ENCODE results near the gene AGAP9.
A peak's percentile ranks its signal among the peaks of the same experiment; 100 is the strongest.
"Not testable (repeated sequence)": the region's sequence is repeated elsewhere in the genome, so short reads cannot be mapped to it uniquely, and the experiment has no call there.

The AGAP9 gene

DNA sequence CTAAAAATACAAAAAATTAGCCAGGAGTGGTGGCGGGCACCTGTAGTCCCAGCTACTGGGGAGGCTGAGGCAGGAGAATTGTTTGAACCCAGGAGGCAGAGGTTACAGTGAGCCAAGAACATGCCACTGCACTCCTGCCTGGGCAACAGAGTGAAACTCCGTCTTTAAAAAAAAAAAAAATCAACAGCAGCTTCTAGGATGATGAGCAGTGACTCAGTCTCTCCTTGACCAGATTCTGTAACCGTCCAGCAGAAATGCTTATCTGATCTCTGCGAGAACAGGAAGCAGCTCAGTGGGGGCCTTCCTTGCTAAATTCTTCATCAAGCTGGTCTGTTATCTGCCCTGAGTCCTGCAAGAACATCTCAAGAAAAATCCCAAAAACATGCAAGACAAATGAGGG lies 37.5 kb downstream of the AGAP9 start:
- DNase-seq (ENCODE audit: low spot score): not testable (repeated sequence)

DNA sequence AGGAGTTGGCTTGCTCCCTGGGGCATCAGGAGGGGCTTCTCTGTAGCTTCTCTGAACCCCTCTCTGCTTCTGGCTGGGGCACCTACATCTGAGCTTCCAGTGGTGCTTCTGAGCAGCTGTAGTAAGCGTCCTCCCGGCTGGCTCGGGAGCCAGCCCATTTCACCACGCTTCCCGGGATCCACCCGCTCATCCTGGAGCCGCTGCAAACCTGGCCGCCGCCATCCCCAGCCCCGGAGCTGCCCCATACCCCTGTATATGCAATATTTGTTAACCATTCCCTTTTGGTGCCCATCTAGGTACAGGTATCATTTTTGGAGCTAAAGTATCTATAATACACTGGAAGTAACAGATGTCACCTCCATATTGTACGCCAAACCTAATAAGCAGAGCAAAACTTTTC lies 38.7 kb downstream of the AGAP9 start:
- DNase-seq (ENCODE audit: low spot score): not testable (repeated sequence)

DNA sequence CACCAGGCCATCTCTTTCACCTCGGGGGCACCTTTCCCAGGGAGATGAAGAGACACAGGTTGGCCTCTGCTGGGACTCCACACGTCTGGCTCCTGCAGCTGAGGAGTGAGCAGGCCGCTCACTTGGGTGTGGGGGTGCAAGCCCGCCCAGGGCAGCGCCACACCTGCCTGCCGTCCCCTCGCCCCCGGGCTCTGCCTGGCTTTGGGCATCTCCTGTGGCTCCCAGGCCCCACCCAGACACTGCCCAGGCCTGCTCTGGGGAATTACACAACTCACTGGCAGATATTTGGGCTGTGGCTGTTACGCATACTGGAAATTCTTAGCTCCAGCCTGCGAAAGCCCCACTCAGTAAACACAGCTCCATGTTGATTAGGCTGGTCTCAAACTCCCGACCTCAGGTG lies 39.5 kb downstream of the AGAP9 start, which contains the start of gene ANXA8:
Gene ANXA8 (minus strand): TSS at position 193 of the 400 bp plus-strand sequence. CDS start 182 bp downstream, at position 11.
- DNase-seq (ENCODE audit: low spot score): not testable (repeated sequence)

DNA sequence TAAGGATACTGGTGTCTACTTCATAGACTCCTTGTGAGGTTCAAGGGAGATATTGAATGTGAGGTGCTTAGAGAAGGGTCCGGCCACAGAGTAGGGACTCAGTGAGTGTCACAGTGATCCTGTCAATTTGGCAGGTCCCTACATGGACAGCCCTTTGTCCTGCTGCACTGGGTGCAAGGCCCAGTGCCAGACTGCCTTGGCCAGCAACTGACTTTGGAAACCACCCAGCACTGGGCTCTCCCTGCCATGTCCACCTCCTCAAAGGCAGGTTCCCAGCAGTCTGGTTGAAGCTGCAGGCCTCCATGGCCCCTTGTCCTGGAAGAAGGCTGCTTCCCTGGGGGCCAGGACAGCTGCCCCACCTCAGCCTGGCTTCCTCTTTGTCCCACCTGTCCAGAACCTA lies 41.1 kb downstream of the AGAP9 start:
- not testable (repeated sequence) for DNase-seq (ENCODE audit: low spot score)

DNA sequence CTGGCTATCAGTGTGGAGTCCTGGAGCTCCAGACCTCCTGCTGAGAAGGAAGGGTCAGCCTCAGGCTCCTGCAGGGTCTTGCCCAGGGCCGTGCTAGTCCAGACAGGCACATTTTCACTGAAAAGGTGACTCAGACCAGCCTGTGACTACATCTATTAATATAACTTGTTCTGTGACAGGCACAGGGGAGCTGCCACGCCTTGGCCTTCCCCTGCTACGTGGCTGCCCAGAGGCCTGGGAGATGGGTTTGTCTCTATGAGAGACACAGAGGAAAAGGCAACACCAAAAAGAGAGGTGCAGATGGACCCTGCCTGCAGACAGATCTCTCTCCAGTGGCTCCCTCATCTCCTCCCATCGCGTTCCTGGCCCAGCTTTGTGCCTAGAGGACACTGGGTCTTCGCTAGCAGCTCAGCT lies 41.7 kb downstream of the AGAP9 start:
- not testable (repeated sequence) for DNase-seq (ENCODE audit: low spot score)

DNA sequence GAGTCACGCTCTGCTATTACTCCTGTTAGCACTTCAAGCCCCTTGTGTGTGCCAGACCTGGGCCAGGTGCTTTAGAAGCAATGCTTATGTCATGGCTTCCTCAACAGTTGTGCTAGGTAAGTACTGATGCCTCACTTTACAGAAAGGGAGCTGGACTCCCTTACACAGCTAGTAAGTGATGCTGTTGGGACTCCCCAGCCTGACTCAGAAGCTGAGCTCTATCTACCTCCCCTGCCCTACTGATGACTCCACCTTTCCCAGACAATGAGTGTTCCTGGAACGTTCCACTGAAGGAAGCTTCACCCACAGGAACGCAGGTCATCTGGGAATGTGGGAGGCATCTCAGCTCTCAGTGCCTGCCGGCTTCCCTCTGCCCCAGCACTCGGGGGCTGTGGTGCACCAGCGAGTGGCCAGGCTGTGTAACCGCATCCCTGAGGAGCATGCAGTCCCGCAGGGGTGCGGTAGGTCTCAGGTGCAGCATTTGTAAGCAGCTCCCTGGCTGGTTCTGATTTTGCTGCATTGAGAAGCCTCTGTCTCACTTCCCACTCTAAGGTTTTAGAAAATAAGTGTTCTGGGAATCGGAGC lies 42.2 kb downstream of the AGAP9 start:
- DNase-seq (ENCODE audit: low spot score): not testable (repeated sequence)

DNA sequence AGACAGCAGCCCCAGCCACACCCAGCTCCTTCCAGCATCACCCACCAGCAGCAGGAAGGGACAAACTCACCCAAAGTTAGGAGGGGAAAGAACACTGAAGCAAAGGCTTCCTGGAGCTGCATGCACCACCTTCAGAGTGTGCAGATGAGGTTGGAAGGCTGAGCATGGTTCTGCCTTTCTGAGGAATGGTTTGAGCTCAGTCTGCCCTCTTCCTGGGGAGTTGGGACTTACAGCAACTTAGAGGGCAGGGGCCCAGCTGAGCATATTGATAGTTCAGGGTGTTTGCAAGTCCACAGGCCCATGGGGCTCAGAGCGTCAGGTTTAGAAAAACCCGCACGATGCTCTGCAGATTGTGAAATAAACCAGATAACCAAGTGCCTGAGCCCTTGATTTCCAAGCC lies 43.3 kb downstream of the AGAP9 start:
- not testable (repeated sequence) for DNase-seq (ENCODE audit: low spot score)

DNA sequence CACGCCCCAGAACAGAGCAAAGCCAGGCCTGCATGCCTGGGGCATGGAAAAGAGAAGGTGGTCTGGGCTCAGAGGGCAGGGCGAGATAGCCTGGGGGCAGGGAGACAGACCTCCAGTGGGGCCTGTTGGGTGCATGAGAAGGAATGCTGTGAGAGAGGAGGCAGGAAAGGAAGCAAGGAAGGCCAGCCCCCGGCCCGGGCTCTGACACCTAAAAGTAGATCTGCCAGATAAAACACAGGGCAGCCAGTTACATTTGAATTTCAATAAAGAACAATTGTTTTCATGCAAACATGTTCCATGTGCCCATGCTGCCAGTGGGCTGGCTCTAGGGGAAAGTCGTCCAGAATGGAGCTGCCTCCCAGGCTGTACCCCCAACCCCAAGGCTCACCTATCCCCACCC lies 45.3 kb downstream of the AGAP9 start:
- not testable (repeated sequence) for DNase-seq (ENCODE audit: low spot score)

DNA sequence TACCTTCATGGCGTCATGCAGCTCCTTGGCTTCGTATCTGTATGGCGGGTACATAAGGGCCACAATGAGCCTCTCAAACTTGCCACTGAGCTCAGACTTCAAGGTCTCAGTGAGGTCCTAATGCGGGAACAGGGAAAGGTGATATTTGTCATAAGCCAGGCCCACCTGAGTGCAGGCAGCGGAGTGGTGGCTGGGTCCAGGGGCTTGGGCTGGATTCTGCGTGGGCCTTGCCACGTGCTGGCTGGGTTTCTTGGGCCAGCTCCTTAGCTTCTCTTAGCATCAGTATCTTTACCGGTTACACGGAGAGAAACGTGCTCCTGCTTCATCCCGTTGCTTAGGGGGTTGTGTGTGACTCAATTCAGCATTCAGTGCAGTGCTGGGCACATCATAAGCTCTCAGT lies 46.4 kb downstream of the AGAP9 start:
- DNase-seq (ENCODE audit: low spot score): not testable (repeated sequence)

DNA sequence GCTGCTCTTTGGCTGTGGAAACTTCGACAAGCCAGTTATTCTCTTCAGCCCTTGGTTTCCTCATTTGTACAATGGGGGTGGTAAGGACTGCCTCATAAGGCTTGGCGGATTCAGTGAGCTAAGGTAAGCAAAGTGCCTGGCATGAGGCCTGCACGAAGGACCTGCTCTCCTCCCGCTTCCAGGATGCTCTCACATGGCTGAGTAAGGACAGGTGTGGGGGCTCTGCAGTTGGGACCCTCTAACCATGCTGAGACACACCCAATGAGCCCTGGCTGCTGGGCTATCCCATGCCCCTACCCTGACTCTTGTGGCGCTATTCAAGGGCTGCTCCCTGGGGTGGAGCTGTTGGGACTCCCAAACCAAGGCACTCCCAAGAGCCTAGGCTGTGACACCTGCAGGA lies 48.3 kb downstream of the AGAP9 start:
- DNase-seq (ENCODE audit: low spot score): not testable (repeated sequence)

DNA sequence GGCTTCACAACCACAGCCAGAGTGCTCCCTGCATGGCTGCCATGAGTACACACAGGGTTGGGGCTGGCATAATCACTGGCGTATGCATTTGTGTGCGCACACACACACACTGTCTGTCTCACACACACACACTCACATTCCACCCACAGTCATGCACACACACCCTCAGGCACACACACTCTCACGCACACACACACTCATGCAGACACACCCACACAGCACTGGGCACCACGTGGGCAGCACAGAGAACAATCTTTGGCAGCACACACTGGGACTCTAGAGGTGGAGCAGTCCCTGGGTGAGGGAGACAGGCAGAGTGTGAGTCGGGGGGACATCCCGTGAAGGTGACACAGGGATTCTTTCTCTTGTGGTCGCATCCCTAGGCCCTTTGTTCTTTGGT lies 49.9 kb downstream of the AGAP9 start:
- DNase-seq (ENCODE audit: low spot score): not testable (repeated sequence)

DNA sequence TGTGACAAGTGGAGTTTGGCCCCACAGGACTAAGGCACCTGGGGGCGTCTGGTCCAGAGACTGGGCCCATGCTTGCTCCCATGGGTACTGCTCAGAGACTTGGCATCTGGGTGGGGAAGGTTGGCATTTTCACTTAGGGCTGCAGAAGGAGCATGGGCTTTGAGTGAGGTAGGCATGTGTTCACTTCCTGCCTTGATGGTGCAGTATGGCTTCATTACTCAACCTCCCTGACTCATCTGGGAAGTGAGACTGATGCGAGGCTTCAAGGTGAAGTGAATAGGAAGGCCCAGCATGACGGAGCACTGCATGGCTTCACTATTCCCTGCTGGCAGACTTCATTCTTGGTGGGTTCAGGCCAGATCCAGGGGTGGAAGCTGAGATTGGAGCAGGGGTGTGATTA lies 50.8 kb downstream of the AGAP9 start:
- not testable (repeated sequence) for DNase-seq (ENCODE audit: low spot score)

DNA sequence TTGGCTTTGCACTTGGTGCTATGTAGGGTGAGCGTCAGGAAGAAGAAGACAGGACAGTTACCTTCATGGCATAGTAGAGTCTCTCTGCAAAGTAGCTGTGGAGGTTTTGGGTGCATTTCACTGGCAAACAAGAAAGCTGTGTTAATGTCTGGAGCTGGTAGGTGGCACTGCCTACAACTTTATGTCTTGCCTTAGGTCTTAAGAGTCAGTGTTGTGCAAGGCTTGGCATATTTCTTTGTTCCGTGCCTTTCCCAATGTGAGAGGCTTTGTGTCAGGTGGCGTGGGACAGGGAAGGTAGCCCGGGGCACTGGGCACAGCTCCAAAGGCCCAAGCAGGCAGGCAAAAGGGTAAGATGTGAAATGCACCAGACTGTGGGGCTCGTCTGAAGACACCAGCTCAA lies 51.4 kb downstream of the AGAP9 start:
- DNase-seq (ENCODE audit: low spot score): not testable (repeated sequence)

DNA sequence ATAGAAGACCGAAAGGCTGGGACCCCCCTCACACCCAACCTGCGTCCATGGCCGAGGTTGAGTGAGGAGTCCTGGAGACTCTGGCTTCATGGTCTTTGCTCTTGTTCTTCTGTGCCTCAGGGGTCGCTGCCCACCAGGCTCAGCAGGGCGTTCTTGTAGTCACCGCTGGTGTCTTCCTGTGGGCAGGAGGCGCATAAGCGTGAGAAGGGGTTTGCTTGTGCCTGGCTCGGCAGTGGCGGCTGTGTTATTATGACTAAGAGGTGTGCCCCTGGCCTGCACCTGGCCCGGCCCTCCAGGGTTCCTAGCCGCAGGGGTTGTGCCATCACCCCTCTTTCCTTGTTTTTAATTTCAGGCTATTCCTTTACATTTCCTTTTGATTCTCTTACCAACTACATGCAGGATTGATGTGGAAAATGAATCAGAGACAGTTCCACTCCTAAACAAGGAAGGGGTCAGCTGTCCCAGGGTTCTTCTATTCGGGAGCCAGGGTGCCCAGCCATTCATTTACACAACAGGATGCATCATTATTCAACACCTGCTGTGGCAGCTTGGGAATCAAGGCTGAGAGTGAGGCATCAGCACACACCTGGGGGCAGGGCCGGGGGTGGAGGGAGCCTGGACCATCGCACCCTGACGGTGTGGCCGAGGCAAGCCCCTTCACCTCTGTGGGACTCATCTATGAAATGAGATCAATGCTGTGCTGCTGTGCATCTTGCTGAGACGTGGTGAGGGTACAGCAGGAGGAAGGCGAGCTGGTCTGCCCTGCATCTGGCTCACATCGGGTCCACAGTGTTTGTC lies 54.5 kb downstream of the AGAP9 start:
- DNase-seq (ENCODE audit: low spot score): not testable (repeated sequence)

DNA sequence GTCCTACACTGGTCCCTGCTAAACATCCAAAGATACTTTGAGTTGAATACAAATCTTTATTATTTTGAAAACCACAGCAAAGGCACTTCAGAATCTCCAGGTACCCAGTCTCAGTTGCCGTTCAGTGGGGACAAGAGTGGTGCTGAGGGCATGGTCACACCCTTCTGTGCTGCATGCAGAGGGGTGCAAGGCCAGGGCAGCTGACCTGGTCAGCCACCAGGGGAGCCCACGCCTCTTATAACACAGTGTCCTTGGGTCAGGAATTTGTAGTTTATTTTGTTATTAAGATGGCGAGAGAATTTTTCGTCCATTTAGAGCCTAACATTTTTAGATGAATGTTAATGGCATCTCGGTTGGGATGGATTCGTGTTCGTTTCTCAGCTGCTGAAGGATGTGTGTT lies 55.5 kb downstream of the AGAP9 start:
- not testable (repeated sequence) for DNase-seq (ENCODE audit: low spot score)

DNA sequence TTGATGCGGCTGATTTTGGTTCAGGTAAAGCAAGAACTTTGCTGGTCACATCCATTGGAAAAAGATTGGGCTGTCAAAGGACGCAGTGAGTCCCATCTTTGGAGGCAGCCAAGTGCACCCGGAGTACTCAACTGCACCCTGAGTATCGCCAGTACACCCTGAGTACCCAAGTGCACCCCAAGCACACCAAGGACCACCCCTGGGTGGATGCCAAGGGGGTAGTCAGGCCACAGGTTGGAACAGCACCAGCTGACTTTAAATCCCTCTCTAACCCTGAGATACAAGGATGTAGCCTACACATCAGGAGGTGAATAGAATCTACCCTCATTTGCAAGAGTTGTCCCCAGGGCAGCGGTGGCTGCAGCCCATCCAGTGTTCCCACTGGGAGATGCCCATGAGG lies 56.0 kb downstream of the AGAP9 start:
- DNase-seq (ENCODE audit: low spot score): not testable (repeated sequence)

DNA sequence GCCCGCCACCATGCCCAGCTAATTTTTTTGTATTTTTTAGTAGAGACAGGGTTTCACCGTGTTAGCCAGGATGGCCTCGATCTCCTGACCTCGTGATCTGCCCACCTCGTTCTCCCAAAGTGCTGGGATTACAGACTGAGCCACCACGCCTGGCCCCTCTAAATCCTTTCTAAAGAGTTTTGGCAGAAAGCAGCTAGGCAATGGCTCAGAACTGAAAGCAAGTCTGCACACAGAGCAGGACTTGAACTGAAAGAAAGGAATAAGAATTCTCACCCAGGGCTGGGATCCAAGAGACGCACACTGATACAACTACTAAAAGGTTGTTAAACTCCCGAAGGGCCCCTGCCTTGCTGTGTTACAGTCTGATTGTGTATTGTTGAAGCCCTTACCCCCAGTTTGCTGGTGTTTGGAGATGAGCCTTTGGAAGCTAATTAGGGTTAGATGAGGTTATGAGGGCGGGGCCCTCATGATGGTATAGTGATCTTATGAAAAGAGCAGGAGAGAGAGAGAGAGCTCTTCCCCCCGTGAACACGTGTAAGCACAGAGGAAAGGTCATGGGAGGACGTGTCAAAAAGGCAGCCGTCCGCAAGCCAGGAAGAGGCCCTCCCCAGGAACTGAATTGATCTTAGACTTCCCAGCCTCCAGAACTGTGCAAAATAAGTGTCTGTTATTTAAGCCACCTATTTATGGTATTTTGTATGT lies 58.1 kb downstream of the AGAP9 start:
- DNase-seq (ENCODE audit: low spot score): not testable (repeated sequence)

DNA sequence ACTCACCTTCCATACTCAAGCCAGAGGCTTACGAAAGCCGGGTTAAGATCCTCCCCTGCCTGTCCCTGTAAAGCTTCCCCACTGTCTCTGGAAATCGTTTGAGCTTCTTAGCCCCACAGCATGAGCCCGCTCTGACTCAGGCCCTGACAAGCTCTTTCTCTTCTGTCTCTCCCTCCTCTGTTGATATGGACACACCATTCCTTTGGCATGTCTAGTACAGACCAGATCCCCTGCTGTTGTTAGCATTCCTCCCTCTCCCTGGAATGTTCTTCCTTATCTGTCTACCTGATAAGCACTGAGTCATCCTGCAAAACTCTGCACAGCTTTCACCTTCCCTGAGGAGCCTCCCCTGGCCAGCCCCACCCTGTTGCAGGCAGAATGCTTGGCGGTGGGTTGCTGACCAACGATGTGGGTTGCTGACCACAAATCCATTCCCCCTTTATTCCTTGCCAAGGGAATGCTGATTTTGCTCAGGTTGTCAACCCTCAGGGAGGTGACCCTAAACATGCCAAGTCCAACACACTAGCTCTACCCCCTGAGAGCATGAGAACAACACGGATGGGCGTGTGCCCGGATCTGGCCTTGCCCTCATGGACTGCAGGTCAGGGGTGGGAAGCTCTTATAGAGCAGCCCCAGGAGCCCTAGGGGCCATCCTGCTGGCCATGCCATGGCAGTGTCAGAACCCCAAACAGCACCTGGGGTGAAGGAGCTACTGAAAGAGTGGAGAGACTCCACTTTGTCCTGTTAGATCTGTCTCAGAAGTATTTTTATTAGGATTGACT lies 60.7 kb downstream of the AGAP9 start:
- DNase-seq (ENCODE audit: low spot score): not testable (repeated sequence)

DNA sequence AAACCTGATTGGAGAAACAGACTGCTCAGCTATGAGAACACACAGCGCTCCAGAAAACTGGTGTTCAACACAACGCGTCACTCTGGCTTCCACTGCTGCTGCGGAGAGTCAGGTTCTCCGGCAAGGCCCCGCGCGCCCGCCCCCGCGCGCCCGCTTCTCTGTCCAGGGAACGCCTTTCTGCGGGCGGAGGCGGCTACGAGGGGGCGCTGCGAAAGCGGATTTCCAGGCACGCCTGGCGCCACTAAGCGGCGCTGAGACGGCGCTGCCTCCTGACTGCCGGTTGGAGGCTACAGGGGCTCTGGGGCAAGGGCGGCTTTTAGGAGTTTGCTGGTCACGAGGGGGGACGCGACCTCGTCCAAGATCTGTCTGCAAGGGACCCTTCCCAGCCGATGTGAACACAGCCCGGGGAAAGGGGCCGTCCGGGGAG lies 62.2 kb downstream of the AGAP9 start:
- DNase-seq (ENCODE audit: low spot score): peak; percentile 84

DNA sequence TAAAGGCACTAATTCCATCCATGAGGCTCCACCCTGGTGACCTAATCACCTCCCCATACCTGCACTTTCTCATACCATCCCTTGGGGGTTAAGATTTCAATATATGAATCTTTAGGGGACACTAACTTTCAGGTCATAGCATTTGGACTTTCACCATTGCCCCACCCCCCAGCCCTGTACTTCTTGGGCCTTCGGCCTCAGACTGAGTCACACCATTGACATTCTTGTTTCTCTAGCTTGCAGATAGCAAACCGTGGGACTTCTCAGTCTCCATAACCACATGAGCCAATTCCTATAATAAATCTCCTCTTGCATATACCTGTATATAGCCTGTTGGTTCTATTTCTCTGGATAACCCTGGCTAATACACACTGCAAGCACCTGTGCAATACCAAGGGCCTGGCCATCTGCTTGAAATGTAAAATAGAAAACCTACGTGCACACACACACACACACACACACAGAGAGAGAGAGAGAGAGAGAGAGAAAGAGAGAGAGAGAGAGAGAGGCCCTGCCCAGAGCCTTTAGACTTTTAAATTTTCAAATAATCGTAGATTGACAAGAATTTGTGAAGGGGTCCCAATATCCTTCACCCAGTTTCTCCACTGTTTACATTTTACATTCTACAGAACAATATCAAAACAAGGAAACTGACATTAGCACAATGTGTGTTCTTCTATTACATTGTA lies 64.8 kb downstream of the AGAP9 start:
- peak; percentile 49 for DNase-seq (ENCODE audit: low spot score)

DNA sequence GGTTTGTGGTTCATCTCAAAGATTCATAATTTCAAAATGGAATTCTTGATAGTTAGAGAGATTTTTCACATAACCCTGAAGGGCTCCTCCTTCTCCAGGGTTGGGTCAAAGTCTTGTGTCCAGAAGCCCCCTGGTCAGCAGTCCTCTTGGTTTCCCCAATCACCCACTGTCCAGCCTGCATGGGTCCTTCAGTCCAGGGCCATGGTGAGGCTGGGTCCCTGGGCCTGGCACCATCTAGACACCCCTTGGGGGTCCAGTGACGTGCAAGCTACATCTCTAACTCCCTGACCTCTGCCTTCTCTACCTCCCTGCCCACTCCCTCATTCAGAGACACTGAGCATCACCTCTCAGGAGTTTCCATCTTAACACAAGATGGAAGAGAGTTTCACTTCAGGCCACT lies 65.6 kb downstream of the AGAP9 start:
- no peak for DNase-seq (ENCODE audit: low spot score)

DNA sequence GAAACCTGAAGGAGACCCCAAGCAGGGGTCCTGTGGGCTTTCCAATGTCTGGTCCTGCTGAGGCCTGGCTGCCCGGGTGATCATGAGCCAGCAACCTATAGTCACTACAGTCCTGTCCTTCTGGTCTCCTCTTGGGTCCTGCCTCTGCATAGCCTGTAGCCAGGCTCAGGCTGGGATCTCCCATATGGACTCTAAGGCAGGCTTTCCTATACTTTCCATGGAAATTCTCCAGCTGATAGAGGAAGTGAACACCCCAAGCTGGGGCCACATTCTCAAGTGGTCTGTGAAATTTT lies 66.0 kb downstream of the AGAP9 start:
- DNase-seq (ENCODE audit: low spot score): no peak
